T-helper 1 cell (primary cell): ENCODE results near the gene FHOD3.

Experiments
- DNase-seq, 5 donors: peaks; one replicate each; pipeline ENCODE4 v3.0.0-alpha.2; 2012 to 2020

The FHOD3 gene

DNA sequence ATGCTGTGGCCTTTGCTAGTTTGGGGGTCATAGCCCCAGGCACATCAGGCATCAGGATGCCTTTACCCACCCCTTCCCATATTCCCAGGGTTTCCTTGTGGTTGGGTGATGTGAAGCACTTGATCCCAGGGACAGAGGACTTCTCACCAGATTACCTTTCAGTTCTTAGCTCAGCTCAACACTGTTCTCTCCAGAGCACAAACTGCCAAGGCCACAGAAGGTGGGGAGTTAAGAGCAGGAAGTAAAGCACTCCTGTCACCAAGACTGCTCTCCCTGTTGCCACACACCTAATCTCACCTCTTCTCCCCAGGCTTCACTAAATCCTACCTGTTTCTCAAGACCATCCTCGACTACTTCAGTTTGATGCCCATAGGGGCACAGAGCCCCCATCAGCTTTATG lies 25.9 kb downstream of the FHOD3 start:
- no peak for DNase-seq

GRCh38 chr18:36325846-36326245 lies 28.3 kb downstream of the FHOD3 start:
- DNase-seq, result no peak

DNA sequence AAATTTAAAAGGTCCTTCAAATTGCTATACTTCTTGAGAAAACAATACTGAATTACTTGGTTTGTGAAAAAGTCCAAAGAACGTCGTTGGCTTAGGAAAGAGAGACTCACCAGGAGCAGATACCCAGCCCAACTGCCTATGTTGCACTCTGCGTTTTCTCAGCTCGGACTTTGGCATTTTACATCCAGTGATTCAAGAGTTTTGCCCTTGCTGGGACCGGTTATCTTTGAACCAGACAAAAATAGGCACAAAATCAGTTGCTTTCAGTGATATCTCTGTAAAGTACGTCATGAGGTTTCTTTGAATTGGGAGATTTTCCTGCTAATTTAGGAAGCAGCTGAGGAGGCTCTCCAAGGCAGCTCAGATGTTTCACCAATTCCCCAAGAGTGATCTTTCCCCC lies 29.3 kb downstream of the FHOD3 start:
- no peak for DNase-seq

DNA sequence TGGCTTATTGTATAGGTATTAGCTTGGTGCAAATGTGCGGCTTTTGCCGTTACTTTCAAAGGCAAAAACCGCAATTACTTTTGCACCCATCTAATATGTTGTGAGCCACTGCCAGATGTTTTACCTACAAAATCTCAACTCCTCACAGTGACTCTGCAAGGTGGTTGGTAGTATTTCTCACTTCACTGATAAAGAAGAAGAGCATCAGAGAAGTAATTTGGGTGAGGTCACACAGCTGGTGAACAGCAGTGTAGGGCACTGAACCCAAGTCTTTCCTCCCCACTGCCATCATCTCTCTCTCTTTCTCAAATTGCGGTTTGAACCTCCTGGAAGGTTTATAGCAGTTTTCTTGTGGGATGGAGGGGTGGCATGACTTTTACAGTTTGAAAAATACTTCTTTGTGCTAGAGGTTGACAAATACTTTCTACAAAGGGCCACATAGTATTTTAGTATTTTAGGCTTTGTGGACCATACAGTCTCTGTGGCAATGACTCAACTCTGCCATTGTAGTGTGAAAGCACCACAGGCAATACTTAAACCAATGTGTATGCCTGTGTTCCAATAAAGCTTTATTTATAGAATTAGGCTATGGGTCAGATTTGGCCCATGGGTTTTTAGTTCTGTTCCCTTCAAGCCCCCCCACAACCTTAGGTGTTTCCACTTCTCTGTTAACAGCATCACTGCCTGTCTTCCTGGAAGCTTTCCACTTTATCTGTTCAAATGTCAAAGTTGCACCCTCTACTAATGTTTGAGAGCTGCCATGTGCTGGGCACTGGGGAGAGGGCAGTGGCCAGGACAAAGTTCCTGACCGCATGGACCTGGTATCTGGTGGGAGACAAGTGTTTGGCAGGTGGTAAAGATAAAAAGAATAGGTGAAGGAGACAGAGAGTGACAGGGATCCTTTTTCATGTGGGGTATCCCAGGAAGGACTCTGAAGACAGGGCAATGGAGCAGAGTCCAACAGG lies 30.1 kb downstream of the FHOD3 start:
- DNase-seq, result no peak

GRCh38 chr18:36328385-36328858 lies 30.9 kb downstream of the FHOD3 start:
- no peak for DNase-seq

DNA sequence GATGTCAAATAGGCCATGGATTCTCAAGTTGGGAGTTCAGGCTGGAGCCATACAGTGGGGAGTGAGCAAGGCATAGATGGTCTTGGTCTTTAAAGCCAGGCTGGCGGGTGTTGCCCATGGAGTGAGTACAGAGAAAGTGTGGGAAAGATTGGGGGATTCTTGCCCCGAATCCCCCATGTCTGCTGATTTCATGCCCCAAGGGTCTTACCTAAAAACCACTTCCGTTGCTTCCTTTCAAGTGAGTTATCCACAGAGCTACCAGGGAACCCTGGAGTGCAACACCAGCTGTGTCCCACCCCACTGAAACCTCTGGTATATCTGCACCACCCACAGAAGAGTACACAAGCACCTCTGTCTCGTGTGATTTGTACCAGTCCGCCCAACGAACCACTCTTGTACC lies 31.4 kb downstream of the FHOD3 start:
- DNase-seq, result no peak

DNA sequence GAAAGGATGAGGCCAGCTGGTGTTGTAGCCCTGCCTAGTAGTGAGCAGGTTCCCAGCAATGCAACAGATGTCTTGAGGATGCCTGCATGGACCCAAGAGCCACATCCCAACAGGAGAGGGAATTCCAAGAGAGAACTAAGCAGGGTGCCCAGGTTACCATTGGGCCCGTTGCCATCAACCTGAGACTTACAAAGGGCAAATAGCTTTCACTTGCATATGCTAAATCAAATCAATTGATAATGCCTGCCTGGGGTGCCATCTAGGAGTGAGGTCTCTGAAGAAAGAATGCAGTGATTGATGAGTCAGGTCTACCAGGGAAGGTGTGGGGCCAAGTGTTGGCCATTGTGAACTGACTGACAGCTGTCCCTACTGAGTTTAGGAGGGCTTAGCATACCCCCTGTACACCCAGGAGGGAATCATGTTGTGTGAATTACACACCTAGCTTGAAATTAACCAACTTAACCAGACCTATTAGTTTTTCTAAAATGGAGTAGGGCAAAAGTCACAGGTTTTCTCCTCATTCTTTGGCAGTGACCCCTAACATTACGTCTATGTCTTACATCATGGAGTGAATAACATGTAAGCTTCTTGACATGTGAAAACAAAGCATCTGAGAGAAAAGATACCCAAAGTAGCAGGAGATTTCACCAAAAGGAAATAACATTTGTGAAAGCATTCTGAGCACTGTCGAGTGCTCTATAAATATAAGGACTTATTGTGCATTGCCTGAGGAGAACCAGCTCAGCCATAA lies 32.3 kb downstream of the FHOD3 start:
- no peak for DNase-seq

GRCh38 chr18:36330435-36331052 lies 33.0 kb downstream of the FHOD3 start:
- no peak for DNase-seq

DNA sequence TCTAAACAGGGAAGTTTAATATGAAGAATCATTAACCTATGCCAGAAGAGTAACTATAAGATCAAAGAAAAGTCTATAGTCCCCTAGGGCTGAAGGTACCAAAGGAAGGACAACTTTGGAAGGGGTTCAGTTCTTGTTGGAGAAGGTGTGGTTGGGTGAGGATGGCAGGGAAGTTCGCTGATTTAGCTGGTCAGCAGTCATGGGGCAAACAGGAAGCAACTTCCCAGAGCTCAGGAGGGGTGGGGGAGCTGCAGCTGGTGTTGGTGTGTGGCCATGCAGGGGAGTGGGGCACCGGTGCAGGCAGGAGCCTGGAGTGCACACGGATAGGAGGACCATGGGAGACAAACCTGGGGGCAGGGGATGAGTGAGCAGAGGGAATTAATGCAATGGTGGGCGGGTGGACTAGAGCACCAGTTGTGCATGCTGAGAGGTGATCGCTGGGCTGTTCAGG lies 34.0 kb downstream of the FHOD3 start:
- DNase-seq, result no peak

DNA sequence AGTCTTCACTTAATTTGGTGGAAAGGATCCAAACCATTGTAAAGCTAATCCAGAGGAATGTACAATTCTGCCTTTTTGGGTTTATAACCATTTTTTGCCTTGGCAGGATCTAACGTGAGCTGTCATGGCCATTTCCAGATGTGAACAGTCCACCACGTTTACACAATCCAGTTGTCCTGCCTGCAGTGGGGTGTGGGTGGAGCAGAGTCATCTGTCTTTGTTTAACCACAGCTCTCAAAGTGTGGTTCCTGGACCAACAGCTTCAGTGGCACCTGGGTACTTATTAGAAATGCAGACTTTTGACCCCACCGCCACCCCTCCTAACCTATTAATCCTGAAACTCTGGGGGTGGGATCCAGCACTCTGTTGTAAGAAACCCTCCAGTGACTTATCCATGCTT lies 35.9 kb downstream of the FHOD3 start:
- DNase-seq, result no peak

- DNase-seq, result no peak
These were observed 37.3 kb downstream of the FHOD3 start for GRCh38 chr18:36334798-36335197.

DNA sequence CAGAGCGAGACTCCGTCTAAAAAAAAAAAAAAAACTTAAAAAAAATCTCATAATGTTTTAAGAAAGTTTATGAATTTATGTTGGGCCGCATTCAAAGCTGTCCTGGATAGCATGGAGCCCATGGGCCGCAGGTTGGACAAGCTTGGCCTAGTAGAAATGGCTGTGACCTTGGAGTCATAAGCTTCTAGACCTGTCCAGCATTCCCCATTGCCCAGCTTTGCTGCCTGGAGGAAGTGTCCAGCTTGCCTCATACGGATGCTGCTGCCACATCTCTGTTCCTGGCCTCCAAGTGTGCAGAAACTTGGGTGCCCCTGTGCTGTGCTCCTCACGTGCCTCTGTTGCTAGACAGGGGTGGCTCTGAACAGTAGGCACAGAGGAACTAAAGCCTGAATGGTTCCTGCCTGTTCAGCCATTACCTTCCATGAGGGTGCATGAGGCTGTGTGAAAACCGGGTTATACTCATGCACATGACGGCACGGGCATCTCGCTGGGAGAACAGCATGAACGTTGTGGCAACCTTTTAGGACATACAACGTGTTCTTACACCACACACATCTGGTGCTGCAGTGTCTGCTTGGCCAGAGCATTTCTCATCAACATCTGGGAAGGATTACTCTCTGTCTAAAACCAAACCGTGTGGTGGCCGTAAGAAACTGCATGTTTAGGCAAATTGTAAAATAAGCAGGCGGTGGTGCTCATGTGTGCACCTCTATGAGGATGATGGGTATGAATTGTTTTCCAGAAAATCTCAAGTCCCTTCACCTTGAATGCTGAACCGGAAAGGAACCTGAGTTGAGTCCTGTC lies 38.2 kb downstream of the FHOD3 start:
- DNase-seq, result no peak

DNA sequence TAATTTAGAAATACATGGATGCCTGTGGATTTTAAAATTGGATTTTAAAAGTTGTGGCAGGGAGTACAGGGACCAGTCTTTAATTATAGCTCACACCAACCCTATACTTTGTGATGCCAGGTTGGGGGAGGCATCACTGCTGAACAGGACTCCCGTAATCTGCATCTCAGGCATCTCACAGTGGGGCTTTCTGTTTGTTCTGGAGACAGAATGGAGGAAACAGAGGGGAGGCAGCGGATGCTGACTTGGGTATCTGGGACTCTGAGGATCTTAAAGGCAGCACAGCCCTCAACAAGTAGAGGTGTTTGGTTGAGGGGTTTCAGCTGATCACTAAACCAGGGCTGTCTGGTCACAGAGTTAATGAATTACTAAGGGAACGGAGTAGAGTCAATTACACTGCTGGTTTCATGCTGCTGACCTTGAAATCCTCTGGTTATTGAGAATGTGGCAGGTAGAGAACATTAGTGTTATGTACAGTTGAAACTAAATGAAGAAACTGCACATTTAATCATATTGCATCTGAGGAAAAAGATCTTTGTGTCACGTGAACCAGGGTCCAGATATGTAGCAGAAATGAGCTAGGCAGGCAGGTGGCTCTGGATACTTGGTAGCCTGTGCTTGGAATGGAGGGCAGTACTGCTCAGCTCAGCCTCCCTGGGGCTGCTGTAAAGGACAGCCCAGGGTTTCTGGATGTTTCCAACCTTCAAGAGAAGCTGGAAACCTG lies 40.3 kb downstream of the FHOD3 start:
- no peak for DNase-seq

DNA sequence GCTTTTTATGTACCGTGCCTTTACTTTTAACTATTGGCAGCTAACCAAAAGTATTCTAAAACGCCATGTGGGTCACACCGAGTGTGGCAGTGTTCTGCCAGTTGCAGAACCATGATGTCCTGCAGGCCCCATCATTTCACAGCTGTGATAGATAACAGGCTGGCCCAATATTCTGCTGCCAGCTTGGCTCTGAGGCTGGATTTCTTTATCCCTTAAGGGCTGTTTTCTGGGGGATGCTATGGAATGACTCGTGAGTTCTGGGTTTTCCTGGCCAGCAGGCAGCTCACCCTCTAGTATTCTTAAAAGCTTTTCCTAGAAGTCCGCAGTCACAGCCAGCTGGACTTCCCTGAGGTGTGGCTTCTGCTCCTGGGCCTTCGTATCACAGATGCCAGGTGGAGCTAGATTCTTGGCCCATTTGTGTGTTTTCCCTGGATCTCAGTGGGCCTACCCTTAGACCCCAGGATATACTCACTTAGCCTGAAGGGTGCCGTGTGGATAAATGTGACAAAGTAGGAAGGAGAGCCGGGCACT lies 41.0 kb downstream of the FHOD3 start:
- DNase-seq, result no peak

DNA sequence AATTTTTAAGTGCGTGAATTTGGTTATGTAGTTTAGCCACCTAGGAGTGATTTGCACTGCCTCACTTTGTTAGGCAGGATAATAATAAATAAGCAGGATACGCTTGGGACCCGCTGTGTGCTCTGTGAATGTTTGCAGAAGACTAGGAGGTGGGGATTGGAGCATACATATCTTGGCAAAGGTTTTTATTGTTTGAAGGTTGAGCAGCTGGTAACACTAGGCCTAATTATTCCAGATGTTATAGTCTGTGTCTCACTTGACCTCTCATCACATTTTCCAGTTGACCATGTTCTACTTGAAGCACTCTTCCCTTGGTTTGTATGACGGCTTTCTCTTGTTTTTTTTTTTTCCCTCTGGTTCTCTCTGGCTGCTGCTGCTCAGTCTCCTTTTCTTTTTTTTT lies 42.7 kb downstream of the FHOD3 start:
- no peak for DNase-seq

DNA sequence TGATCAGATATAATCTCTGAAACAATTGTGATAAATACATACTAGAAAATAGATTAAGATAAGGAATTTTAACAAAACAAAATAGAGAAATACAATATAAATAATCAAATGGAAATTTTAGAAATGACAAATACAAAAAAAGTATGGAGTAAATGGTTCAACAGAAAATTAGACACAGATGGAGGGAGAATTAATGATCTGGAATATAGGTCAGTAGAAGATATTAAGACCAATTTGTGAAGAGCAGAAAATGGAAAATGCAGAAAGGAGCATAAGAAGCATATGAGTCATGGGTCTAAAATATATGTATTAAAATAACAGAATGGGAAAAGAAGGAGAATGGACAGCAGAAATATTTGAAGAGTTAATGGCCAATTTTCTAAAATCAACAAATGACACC lies 44.4 kb downstream of the FHOD3 start:
- DNase-seq, result no peak

- DNase-seq, result no peak
These were observed 50.8 kb downstream of the FHOD3 start for GRCh38 chr18:36348331-36348730.

GRCh38 chr18:36348971-36349417 lies 51.5 kb downstream of the FHOD3 start:
- no peak for DNase-seq

DNA sequence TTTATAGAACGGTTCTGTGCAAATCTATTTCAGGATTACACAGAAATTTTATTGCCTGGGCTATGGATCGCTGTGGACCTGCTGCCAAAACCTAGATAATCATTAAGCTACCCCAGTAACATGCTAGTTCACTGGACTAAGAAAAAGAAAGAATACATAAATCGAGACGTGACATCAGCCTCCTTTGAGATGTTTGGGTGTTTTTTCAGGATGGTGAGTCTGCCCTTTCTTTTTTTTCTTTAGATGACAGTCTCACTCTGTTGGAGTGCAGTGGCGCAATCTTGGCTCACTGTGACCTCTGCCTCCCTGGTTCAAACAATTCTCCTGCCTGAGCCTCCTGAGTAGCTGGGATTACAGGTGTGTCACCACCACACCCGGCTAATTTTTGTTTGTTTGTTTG lies 52.0 kb downstream of the FHOD3 start:
- no peak for DNase-seq

DNA sequence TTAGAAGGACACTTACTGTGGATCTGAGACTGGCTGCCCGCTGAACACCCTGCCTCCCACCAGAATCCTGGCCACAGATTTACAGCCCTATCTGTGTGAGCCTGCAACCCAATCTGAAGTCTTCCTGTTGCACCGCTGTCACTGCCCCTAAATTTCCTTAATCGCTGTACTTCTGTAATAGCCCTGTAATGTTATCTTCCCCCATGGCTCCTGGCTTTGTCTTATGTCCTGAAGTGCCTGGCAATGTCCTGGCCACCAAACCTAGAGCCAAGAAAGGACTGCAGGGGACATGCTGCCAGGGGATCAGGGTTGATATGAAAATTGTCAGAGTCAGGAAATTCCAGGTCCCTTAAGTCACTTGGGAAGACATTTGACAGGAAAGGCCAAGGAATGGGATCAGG lies 52.7 kb downstream of the FHOD3 start:
- no peak for DNase-seq

GRCh38 chr18:36350839-36351469 lies 53.4 kb downstream of the FHOD3 start:
- DNase-seq, result no peak
